Right atrium auricular region (tissue), 2 donors: Measurements from ENCODE around the gene KLHDC2. TPM values are rescaled to one million over a fixed set of nuclear protein-coding genes. Genes with fewer than 3 reads are reported as not detected.
A peak's percentile ranks its signal among the peaks of the same experiment; 100 is the strongest.
"Not testable (repeated sequence)": the region's sequence is repeated elsewhere in the genome, so short reads cannot be mapped to it uniquely, and the experiment has no call there.

Experiments used
- DNase-seq: peaks from one replicate; pipeline ENCODE4 v3.0.0-alpha.2; 2019; ENCODE audit warnings: low spot score
- H3K27ac ChIP-seq, 2 donors: fragments of 200-600 bp; sonication (generic); 1 replicate in 1 of 2; 2 replicates in 1 of 2; pipeline ENCODE4 v1.5.1; 2016 to 2019
- H3K27me3 ChIP-seq, 2 donors: fragments of 200-600 bp; sonication (generic); one replicate each; pipeline versions ENCODE4 v1.5.1 to v1.6.0; 2017 to 2019
- H3K36me3 ChIP-seq: fragments of 200-600 bp; sonication (generic); one replicate; pipeline ENCODE4 v1.5.1; 2016
- H3K4me1 ChIP-seq, 2 donors: fragments of 200-600 bp; sonication (generic); one replicate each; pipeline versions ENCODE4 v1.5.1 to v1.6.0; 2017 to 2019
- H3K4me3 ChIP-seq, 2 donors: fragments of 200-600 bp; sonication (generic); 1 replicate in 1 of 2; 2 replicates in 1 of 2; pipeline ENCODE4 v1.5.1; 2017 to 2019; ENCODE audit warnings: mild to moderate bottlenecking in 1 of 2, moderate library complexity in 1 of 2
- H3K9me3 ChIP-seq, 2 donors: fragments of 200-600 bp; sonication (generic); one replicate each; pipeline ENCODE4 v1.5.1; 2019
- total RNA-seq, 2 donors: library from RNA; depleted of rRNA; stranded (reverse); fragments of >200 nt; gene quantifications; one replicate each; pipeline ENCODE4 v1.1.0, GENCODE V29; 2016
- TF ChIP-seq, protein P1 (sequence below), 2 donors: fragments of 200-600 bp; sonication (generic); IDR thresholded peaks; one replicate each; pipeline ENCODE4 v1.5.1; 2019; ENCODE audit warnings: antibody characterized with exemption in 2 of 2

Gene KLHDC2
- total RNA-seq, 2 donors from 2014 or later, result 51.1 to 80.3 TPM

DNA sequence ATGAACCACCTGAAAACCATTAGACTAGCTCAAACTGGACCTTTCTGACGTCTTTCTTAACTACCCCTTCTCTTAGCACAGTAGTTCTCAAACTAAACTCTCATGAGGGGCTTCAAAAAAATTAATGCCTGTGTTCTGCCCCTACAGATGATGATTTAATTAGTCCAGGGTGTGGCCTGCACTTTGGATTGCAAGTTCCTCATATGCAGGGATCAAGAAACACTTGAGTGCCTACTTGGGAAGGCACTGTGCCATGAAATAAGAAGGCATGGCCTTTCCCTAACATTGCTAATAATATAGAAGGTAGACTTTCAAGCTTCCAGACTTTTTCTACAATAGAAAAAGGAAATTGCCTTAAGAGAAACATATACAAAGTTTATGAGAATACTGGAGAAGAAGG is 22.8 kb upstream of the KLHDC2 start:
- TF ChIP-seq, protein P1, sequence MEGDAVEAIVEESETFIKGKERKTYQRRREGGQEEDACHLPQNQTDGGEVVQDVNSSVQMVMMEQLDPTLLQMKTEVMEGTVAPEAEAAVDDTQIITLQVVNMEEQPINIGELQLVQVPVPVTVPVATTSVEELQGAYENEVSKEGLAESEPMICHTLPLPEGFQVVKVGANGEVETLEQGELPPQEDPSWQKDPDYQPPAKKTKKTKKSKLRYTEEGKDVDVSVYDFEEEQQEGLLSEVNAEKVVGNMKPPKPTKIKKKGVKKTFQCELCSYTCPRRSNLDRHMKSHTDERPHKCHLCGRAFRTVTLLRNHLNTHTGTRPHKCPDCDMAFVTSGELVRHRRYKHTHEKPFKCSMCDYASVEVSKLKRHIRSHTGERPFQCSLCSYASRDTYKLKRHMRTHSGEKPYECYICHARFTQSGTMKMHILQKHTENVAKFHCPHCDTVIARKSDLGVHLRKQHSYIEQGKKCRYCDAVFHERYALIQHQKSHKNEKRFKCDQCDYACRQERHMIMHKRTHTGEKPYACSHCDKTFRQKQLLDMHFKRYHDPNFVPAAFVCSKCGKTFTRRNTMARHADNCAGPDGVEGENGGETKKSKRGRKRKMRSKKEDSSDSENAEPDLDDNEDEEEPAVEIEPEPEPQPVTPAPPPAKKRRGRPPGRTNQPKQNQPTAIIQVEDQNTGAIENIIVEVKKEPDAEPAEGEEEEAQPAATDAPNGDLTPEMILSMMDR (IDR thresholded peaks at IDR 0.05), result no peak
- H3K27me3 ChIP-seq, result no peaks in the 10 kb centered on the region
- H3K9me3 ChIP-seq, result no peaks in the 10 kb centered on the region
- no peaks in the 10 kb centered on the region for H3K4me1 ChIP-seq
- peaks cover 39% of the 10 kb centered on the region for H3K36me3 ChIP-seq
- no peak for DNase-seq
- no peak overlapping the region for H3K4me3 ChIP-seq
- no peak overlapping the region for H3K27ac ChIP-seq

DNA sequence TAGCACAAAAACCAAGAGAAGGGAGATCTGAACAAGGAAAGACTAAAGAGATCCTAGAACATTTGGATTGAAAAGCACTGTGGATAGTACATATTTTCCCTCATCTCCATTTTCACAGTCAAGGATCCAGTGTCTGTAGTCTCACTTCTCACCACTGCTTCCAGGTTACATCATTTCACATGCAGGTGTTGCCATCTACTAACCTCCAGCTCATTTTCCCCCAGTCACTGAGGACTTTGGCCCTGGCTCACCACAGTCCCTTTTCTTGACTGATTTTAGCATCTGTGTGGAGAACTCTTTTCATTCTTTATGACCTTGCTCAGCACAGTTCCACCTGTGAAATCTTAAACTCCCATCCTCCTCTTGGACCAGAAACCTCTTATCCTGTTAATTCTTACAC is 21.5 kb upstream of the KLHDC2 start:
- H3K27me3 ChIP-seq, H3K4me3 ChIP-seq, DNase-seq, H3K27ac ChIP-seq, H3K4me1 ChIP-seq, H3K9me3 ChIP-seq: not testable (repeated sequence)
- H3K36me3 ChIP-seq, result peaks cover 32% of the 10 kb centered on the region

DNA sequence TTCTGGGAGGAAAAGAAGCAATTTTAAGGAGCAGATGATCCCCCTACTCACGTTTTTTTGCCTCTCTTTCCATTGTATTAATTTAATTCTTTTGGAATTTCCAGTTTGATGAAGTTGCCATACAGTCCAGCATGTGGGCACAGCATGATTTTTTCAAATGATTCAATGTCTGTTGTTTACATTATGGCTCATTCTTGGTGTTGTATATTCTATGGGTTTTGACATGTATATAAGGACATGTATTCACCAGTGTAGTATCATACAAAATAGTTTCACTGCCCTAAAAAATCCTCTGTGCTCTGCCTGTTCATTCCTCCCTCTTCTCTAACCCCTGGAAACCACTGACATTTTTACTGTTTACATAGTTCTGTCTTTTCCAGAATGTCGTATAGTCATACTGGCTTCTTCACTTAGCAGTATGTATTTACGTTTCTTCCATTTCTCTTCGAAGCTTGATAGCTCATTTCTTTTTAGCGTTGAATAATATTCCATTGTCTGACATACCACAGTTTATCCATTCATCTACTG is 13.3 kb upstream of the KLHDC2 start:
- Histone ChIP-seq H3K4me1 (no peaks in the 10 kb centered on the region), H3K27ac (no peak overlapping the region), H3K27me3 (no peaks in the 10 kb centered on the region), H3K4me3 (no peak overlapping the region), H3K36me3 (peaks cover 6% of the 10 kb centered on the region), H3K9me3 (no peaks in the 10 kb centered on the region)
- DNase-seq, result no peak
- TF ChIP-seq, protein P1 (IDR thresholded peaks at IDR 0.05), result no peak

DNA sequence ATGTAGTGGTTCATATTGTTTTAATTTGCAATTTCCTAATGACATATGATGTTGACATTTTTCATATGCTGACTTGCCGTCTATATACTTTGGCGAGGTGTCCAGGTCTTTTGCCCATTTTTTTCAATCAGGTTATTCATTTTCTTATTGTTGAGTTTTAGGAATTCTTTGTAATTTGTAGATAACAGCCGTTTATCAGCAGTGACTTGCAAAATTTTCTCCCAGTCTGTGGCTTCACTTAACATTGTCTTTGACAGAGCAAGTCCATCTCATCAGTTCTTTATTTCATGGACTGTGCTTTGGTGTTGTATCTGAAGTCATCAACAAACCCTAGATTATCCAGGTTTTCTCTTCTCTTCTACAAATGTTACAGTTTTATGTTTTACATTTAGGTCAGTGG is 12.6 kb upstream of the KLHDC2 start:
- no peaks in the 10 kb centered on the region for H3K4me1 ChIP-seq
- DNase-seq, result no peak
- peaks cover 6% of the 10 kb centered on the region for H3K36me3 ChIP-seq
- no peaks in the 10 kb centered on the region for H3K27me3 ChIP-seq
- no peaks in the 10 kb centered on the region for H3K9me3 ChIP-seq
- no peak overlapping the region for H3K27ac ChIP-seq
- TF ChIP-seq, protein P1 (IDR thresholded peaks at IDR 0.05), result no peak
- H3K4me3 ChIP-seq, result no peak overlapping the region

DNA sequence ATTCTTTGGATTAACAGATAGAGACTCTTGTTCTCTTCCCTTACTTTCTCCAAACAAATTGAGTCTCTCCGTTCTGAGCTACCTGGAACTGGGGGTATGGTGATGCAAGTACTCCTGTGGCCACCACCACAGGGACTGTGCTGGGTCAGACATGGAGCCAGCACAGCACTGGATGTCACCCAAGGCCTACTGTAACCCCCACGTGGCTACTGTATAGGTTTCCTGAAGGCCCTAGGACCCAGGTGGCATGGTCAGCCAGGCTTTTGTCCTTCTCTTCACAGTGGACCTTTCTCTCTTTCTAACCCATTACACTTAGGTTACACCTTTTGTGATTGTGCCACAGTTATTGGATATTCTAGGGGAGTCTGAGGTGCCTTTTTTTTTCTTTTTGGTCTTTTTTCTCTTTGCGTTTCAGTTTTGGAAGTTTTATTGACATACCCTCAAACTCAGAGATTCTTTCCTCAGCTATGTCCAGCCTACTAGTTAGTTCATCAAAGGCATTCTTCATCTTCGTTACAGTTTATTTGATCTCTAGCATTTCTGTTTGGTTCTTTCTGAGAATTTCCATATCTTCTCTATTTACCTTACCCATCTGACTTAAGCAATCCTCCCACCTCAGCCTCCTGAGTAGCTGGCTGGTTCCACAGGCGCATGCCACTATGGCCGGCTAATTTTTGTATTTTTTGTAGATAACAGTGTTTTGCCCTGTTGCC is 6.0 kb upstream of the KLHDC2 start:
- Histone ChIP-seq H3K36me3 (no peaks in the 10 kb centered on the region), H3K27ac (no peak overlapping the region), H3K27me3 (no peaks in the 10 kb centered on the region), H3K4me1 (peaks cover 0 to 3% of the 10 kb centered on the region in 2 donors), H3K9me3 (no peaks in the 10 kb centered on the region), H3K4me3 (no peak overlapping the region)
- TF ChIP-seq, protein P1 (IDR thresholded peaks at IDR 0.05), result no peak
- no peak for DNase-seq

DNA sequence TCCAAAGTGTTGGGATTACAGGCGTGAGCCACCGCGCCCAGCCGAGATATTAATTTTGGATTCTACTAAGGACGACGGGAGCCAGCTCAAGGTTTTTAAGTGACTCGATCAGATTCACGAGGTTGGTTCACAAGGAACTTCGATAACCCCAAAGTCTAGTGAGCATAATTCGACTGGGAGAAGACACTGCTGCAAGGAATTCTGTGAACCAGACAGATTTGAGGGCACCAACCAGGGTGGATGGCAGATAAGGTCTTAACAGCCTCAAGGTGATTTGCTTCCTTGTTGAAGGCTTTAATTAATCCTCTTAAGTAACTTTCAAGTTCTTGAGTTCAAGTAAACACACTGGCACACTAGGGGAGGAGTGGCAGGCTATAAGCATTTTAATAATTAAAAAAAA is 1.1 kb upstream of the KLHDC2 start:
- TF ChIP-seq, protein P1 (IDR thresholded peaks at IDR 0.05), result no peak
- Histone ChIP-seq H3K27ac (peak overlapping the region; percentile 98 to 99), H3K9me3 (no peaks in the 10 kb centered on the region), H3K36me3 (peaks cover 4% of the 10 kb centered on the region), H3K4me1 (peaks cover 0 to 29% of the 10 kb centered on the region in 2 donors), H3K4me3 (peak overlapping the region; percentile 94), H3K27me3 (no peaks in the 10 kb centered on the region)
- no peak for DNase-seq
